HepG2 (cell line): ENCODE results near the gene DIP2C. TPM values are rescaled to one million over a fixed set of nuclear protein-coding genes. Genes with fewer than 3 reads are reported as not detected.
"Not testable (repeated sequence)": the region's sequence is repeated elsewhere in the genome, so short reads cannot be mapped to it uniquely, and the experiment has no call there.

ENCODE experiments used
- ATAC-seq: fragments of 200-7000 bp; cut with Tn5 transposase; 3 replicates; pipeline ENCODE4 v1.9.1; 2020; ENCODE audit warnings: mild to moderate bottlenecking, moderate library complexity
- BruUV-seq: library from RNA; stranded (reverse); fragments of 400-500 nt; replicated peaks from 2 replicates; lab custom pipeline; 2021; lab: Mats Ljungman, UMichigan
- CTCF ChIA-PET: fragments of 300-600 bp; formaldehyde crosslinking; extraction: SDS; loops from one replicate; lab custom pipeline; 2021; ENCODE audit warnings: low total read pairs, inconsistent platforms, low intra/inter-chr PET ratio; lab: Yijun Ruan, JAX
- POLR2A ChIA-PET: fragments of 350-600 bp; sonication (Branson Sonifier 250); formaldehyde crosslinking; loops from one replicate; lab custom pipeline; 2020; ENCODE audit warnings: antibody characterized with exemption, inconsistent platforms; lab: Yijun Ruan, JAX
- DNase-seq: peaks from one replicate; pipeline ENCODE4 v3.0.0-alpha.2; 2015; ENCODE audit warnings: low spot score
- FAIRE-seq: peaks from 3 replicates; lab custom pipeline; 2011; peaks lifted over from hg19 to GRCh38; lab: Jason Lieb, UNC
- H2AFZ ChIP-seq: one replicate; pipeline ENCODE4 v1.6.1; 2011; ENCODE audit warnings: low read length, inconsistent platforms
- H3K27ac ChIP-seq: fragments of 300-600 bp; 3 replicates; pipeline ENCODE4 v1.8.0; 2011; ENCODE audit warnings: mixed run types, mild to moderate bottlenecking, mixed read lengths, low read length, inconsistent platforms; ENCODE audit not compliant: insufficient read depth; ENCODE audit errors: extremely low read length
- H3K27me3 ChIP-seq, 2 experiments: fragments of 200-600 bp in 1 of 2; 2 replicates in 1 of 2; 3 replicates in 1 of 2; pipeline versions ENCODE4 v1.6.0 to v1.8.0; 2011; ENCODE audit warnings: low read length in 2 of 2, mild to moderate bottlenecking in 2 of 2, moderate library complexity in 2 of 2, inconsistent platforms in 1 of 2; ENCODE audit not compliant: insufficient read depth in 2 of 2, control insufficient read depth in 1 of 2
- H3K36me3 ChIP-seq, 2 experiments: fragments of 200-600 bp in 1 of 2; replicated peaks in 1 of 2; 2 replicates in 1 of 2; 3 replicates in 1 of 2; pipeline versions ENCODE4 v1.5.1 to v1.8.0; 2011; ENCODE audit warnings: low read length in 2 of 2, inconsistent platforms in 1 of 2; ENCODE audit not compliant: insufficient read depth in 2 of 2, control insufficient read depth in 1 of 2
- H3K4me1 ChIP-seq: 2 replicates; pipeline ENCODE4 v1.5.1; 2012; ENCODE audit warnings: low read length, inconsistent platforms; ENCODE audit not compliant: insufficient read depth
- H3K4me2 ChIP-seq: 2 replicates; pipeline ENCODE4 v1.6.0; 2011; ENCODE audit warnings: low read depth, low read length, inconsistent platforms
- H3K4me3 ChIP-seq, 3 experiments: fragments of 200-600 bp in 1 of 3; sonication (generic), shearing (Covaris generic) in 1 of 3; replicated peaks in 1 of 3; 2 replicates each; pipeline ENCODE4 v1.5.1; 2011 to 2016; ENCODE audit warnings: low read length in 3 of 3, inconsistent platforms in 2 of 3, low read depth in 2 of 3, mild to moderate bottlenecking in 2 of 3, control low read depth in 1 of 3, mixed read lengths in 1 of 3; ENCODE audit not compliant: insufficient read depth in 1 of 3
- H3K79me2 ChIP-seq: one replicate; pipeline ENCODE4 v1.6.1; 2011; ENCODE audit warnings: low read length, inconsistent platforms; ENCODE audit not compliant: insufficient read depth
- H3K9ac ChIP-seq: 2 replicates; pipeline ENCODE4 v1.6.0; 2011; ENCODE audit warnings: mild to moderate bottlenecking, low read depth, low read length, inconsistent platforms; ENCODE audit not compliant: insufficient read depth
- H3K9me3 ChIP-seq: 2 replicates; pipeline ENCODE4 v1.5.1; 2012; ENCODE audit warnings: mild to moderate bottlenecking, low read length
- H4K20me1 ChIP-seq: 2 replicates; pipeline ENCODE4 v1.6.0; 2011; ENCODE audit warnings: inconsistent platforms, mild to moderate bottlenecking, low read length, moderate library complexity; ENCODE audit not compliant: insufficient read depth
- GABPB1 ChIP-seq: IDR thresholded peaks from 2 replicates; pipeline ENCODE4 v1.6.1; 2016; ENCODE audit warnings: mild to moderate bottlenecking, missing genetic modification reagents, moderate library complexity, missing compliant biosample characterization
- HNF1A ChIP-seq, 2 experiments: sonication (generic) in 1 of 2; formaldehyde crosslinking in 1 of 2; IDR thresholded peaks; 2 replicates each; pipeline versions ENCODE4 v1.4.0 to v1.6.1; 2016 to 2020; ENCODE audit warnings: borderline replicate concordance in 1 of 2, low read depth in 1 of 2, mild to moderate bottlenecking in 1 of 2, missing genetic modification reagents in 1 of 2
- HNRNPUL1 ChIP-seq: fragments of 200-400 bp; formaldehyde crosslinking; IDR thresholded peaks from 2 replicates; pipeline ENCODE4 v1.6.1; 2017; ENCODE audit warnings: low read depth, mild to moderate bottlenecking, low read length, moderate library complexity
- ZBTB20 ChIP-seq: sonication (generic); formaldehyde crosslinking; IDR thresholded peaks from 2 replicates; pipeline ENCODE4 v1.8.1; 2023; ENCODE audit warnings: missing genetic modification reagents, low read depth, mild to moderate bottlenecking, borderline replicate concordance
- ZNF530 ChIP-seq: sonication (generic); formaldehyde crosslinking; IDR thresholded peaks from 2 replicates; pipeline ENCODE4 v1.5.0; 2020; ENCODE audit warnings: low read depth, mild to moderate bottlenecking, missing genetic modification reagents
- ZNF550 ChIP-seq: sonication (generic); formaldehyde crosslinking; IDR thresholded peaks from 2 replicates; pipeline ENCODE4 v1.4.0; 2020; ENCODE audit warnings: mild to moderate bottlenecking, missing genetic modification reagents, borderline replicate concordance
- ZNF660 ChIP-seq: sonication (generic); formaldehyde crosslinking; IDR thresholded peaks from 2 replicates; pipeline ENCODE4 v1.5.1; 2020; ENCODE audit warnings: mild to moderate bottlenecking, low read depth, missing genetic modification reagents, borderline replicate concordance
- ZNF678 ChIP-seq: sonication (generic); formaldehyde crosslinking; IDR thresholded peaks from 2 replicates; pipeline ENCODE4 v1.4.0; 2020; ENCODE audit warnings: mild to moderate bottlenecking, missing genetic modification reagents
- WGBS: methylation state at CpG from one replicate; pipeline ENCODE4 v1.1.6; 2017; ENCODE audit warnings: low lambda C conversion rate; 5-methylcytosine and 5-hydroxymethylcytosine counted together
- in situ Hi-C: cut with HindIII; loops from 2 replicates; pipeline ENCODE4 v1.10.0; 2017; ENCODE audit warnings: low pct_unique_long_range_greater_than_20kb; ENCODE audit not compliant: extremely low pct_ligation_motif_present
- intact Hi-C: fragments of 100-400 bp; cut with micrococcal nuclease; formaldehyde crosslinking; loops from one replicate; pipeline ENCODE4 v1.10.0; 2022; ENCODE audit not compliant: unreplicated experiment
- polyA plus RNA-seq, 8 experiments: library from polyadenylated mRNA; depleted of rRNA in 3 of 8; stranded (reverse) in 7 of 8; unstranded in 1 of 8; fragments of >200 nt; fragmentation: Illumina TruSeq in 4 of 8; extraction: Trizol in 4 of 8; gene quantifications; 2 replicates each; pipeline versions ENCODE4 v1.2.1 to v1.2.3, GENCODE V29; 2011 to 2016; ENCODE audit warnings: low read depth in 4 of 8, missing spikeins in 1 of 8, mixed read lengths in 1 of 8; ENCODE audit not compliant: insufficient read depth in 1 of 8
- total RNA-seq, 5 experiments: library from RNA; depleted of rRNA; stranded (reverse); fragments of >200 nt; fragmentation: Illumina TruSeq; extraction: Trizol; gene quantifications; 2 replicates each; pipeline ENCODE4 v1.2.3, GENCODE V29; 2016; ENCODE audit warnings: low read depth in 1 of 5
- TF ChIP-seq, protein P1 (sequence below): sonication (generic); formaldehyde crosslinking; IDR thresholded peaks from 2 replicates; pipeline ENCODE4 v1.5.0; 2020; ENCODE audit warnings: missing genetic modification reagents, mild to moderate bottlenecking, borderline replicate concordance
- TF ChIP-seq, protein P2 (sequence below): sonication (generic); formaldehyde crosslinking; IDR thresholded peaks from 2 replicates; pipeline ENCODE4 v1.5.0; 2020; ENCODE audit warnings: missing genetic modification reagents, mild to moderate bottlenecking, borderline replicate concordance

The DIP2C gene
- total and polyA plus RNA-seq, 2 of the 13 experiments (the other 11 are each of a cell fraction or from before 2014, with no cell fraction given), result 2.2 to 2.7 TPM

GRCh38 chr10:657816-658350, 31.6 kb downstream of the DIP2C start:
- whole genome bisulfite sequencing, result 92% methylated on average over 5 of the region's 11 CpGs
- peaks cover 23% of the 10 kb centered on the region for H3K4me1 ChIP-seq
- H3K9ac ChIP-seq, FAIRE-seq, H3K27ac ChIP-seq, H3K4me3 ChIP-seq, ATAC-seq, DNase-seq, H4K20me1 ChIP-seq, H3K79me2 ChIP-seq, intact Hi-C loops, H2AFZ ChIP-seq, CTCF ChIA-PET, H3K4me2 ChIP-seq, in situ Hi-C loops, BruUV-seq, POLR2A ChIA-PET, H3K27me3 ChIP-seq, H3K9me3 ChIP-seq, H3K36me3 ChIP-seq: not testable (repeated sequence)

DNA sequence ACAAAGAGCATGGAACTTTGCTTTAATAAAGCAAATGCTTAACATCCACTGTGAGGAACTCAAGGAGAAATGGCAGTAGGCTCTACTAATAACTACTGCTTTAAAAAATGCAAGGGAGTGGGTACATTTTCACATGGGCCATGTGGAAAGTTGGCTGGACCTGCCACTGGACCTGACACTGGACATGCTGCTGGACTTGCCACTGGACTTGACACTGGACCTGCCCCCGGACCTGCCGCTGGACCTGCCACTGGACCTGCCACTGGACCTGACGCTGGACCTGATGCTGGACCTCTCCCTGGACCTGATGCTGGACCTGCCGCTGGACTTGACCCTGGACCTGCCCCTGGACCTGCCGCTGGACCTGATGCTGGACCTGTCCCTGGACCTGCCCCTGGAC, 32.6 kb downstream of the DIP2C start:
- Histone ChIP-seq H3K79me2 (peaks cover 10% of the 10 kb centered on the region), H4K20me1 (peaks cover 9% of the 10 kb centered on the region), H3K9ac (no peak overlapping the region), H2AFZ (no peak overlapping the region), H3K27me3 (no peaks in the 10 kb centered on the region), H3K36me3 (no peaks in the 10 kb centered on the region; a peak in 1 of 5 replicates), H3K9me3 (no peaks in the 10 kb centered on the region), H3K4me3 (no peak overlapping the region), H3K4me1 (peaks cover 17% of the 10 kb centered on the region), H3K4me2 (no peak overlapping the region), H3K27ac (no peak overlapping the region)
- no peak for DNase-seq
- POLR2A ChIA-PET, result no interaction called here
- BruUV-seq, result no TSS peak
- intact Hi-C loops (no loop called here), in situ Hi-C loops (no loop called here)
- no peak for FAIRE-seq
- no peak for ATAC-seq
- CTCF ChIA-PET, result no interaction called here
- no CpG with 5 or more reads among the region's 5 CpGs for WGBS
- TF ChIP-seq ZNF550 (CRISPR knock-in tag), result no peak
- TF ChIP-seq, protein P1, sequence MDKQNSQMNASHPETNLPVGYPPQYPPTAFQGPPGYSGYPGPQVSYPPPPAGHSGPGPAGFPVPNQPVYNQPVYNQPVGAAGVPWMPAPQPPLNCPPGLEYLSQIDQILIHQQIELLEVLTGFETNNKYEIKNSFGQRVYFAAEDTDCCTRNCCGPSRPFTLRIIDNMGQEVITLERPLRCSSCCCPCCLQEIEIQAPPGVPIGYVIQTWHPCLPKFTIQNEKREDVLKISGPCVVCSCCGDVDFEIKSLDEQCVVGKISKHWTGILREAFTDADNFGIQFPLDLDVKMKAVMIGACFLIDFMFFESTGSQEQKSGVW, result no peak
- no peak for TF ChIP-seq HNF1A (IDR thresholded peaks at IDR 0.05; ENCODE audit: low read depth)
- TF ChIP-seq HNF1A (CRISPR knock-in tag; IDR thresholded peaks at IDR 0.05; ENCODE audit: borderline replicate concordance), result no peak
- TF ChIP-seq ZNF678 (CRISPR knock-in tag), result no peak
- no peak for TF ChIP-seq HNRNPUL1
- no peak for TF ChIP-seq ZBTB20
- no peak for TF ChIP-seq ZNF660 (CRISPR knock-in tag)
- TF ChIP-seq, protein P2, sequence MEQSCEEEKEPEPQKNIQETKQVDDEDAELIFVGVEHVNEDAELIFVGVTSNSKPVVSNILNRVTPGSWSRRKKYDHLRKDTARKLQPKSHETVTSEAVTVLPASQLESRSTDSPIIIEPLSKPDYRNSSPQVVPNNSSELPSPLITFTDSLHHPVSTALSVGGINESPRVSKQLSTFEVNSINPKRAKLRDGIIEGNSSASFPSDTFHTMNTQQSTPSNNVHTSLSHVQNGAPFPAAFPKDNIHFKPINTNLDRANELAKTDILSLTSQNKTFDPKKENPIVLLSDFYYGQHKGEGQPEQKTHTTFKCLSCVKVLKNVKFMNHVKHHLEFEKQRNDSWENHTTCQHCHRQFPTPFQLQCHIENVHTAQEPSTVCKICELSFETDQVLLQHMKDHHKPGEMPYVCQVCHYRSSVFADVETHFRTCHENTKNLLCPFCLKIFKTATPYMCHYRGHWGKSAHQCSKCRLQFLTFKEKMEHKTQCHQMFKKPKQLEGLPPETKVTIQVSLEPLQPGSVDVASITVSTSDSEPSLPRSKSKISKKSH, result no peak
- TF ChIP-seq ZNF530 (CRISPR knock-in tag), result no peak
- TF ChIP-seq GABPB1, result no peak
